Daoy (cell line): ENCODE data around the gene WDR18. TPM values are rescaled to one million over a fixed set of nuclear protein-coding genes. Genes with fewer than 3 reads are reported as not detected.

Experiments used
- DNase-seq: peaks from one replicate; pipeline ENCODE4 v3.0.0-alpha.2; 2015; ENCODE audit warnings: low read depth
- total RNA-seq: library from RNA; depleted of rRNA; stranded (reverse); fragments of >200 nt; shearing (Covaris generic); gene quantifications from 2 replicates; pipeline ENCODE4 v1.2.3, GENCODE V29; 2014; rRNA removed

Gene WDR18, protein sequence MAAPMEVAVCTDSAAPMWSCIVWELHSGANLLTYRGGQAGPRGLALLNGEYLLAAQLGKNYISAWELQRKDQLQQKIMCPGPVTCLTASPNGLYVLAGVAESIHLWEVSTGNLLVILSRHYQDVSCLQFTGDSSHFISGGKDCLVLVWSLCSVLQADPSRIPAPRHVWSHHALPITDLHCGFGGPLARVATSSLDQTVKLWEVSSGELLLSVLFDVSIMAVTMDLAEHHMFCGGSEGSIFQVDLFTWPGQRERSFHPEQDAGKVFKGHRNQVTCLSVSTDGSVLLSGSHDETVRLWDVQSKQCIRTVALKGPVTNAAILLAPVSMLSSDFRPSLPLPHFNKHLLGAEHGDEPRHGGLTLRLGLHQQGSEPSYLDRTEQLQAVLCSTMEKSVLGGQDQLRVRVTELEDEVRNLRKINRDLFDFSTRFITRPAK
- total RNA-seq, result 73.1 and 92.5 TPM in 2 replicates

- peak; percentile 95 for DNase-seq
Observed at GRCh38 chr19:984165-984967, at the start of gene WDR18. TSS of gene WDR18 (plus strand) at chr19:984345. CDS start at chr19:984354, 9 bp downstream.

DNA sequence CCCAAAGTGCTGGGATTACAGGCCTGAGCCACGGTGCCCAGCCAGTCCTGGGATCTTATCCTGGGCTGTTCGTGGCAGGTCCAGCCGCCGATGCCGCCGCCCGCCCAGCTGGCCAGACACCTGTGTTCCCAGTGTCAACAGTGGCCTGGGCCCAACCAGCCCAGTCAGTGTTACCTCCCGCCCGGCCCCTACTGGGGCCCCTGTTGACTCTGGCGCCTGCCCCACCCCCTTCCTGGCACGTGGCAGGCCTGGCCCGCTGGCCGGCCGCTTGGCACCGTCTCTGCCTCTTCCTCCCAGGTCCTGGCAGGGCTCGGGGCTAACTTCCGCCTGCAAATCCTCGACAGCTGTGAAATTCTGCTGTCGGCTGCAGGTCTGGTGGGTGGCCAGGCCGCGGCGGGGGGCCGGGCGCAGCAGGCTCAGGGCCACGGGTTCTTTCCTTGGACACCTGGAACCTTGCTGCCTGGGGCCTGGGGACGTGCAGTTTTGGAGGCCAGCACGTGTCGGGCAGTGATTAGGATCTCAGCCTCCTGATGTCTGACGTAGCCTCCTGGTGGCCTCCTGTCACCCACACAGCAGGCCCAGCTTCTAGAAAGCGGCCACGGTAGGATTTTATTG is 49.2 kb upstream of the WDR18 start:
- peak; percentile 54 for DNase-seq

GRCh38 chr19:936175-936546 is 48.0 kb upstream of the WDR18 start:
- DNase-seq, result no peak

GRCh38 chr19:937259-937694 is 46.9 kb upstream of the WDR18 start:
- DNase-seq, result no peak

- DNase-seq, result no peak
Observed at GRCh38 chr19:938233-938923, 45.8 kb upstream of the WDR18 start.

- DNase-seq, result no peak
Observed at GRCh38 chr19:939439-939838, 44.7 kb upstream of the WDR18 start.

DNA sequence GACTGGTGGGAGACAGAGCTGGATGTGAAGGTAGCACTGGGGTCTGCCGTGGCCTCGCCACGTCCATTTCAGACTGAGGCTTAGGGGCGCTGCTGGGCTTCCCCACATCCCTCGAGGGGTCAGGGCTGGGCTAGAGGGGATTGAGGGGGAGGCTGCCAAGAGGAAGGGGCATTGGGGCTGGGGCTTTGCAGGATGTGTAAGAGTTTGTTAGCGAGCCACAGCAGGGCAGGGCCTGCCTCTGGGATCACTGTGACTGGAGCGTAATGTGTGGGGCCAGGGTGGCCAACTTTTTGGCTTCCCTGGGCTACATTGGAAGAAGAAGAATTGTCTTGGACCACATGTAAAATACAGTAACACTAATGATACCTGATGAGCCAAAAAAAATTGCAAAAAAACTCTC is 44.2 kb upstream of the WDR18 start:
- DNase-seq, result no peak

DNA sequence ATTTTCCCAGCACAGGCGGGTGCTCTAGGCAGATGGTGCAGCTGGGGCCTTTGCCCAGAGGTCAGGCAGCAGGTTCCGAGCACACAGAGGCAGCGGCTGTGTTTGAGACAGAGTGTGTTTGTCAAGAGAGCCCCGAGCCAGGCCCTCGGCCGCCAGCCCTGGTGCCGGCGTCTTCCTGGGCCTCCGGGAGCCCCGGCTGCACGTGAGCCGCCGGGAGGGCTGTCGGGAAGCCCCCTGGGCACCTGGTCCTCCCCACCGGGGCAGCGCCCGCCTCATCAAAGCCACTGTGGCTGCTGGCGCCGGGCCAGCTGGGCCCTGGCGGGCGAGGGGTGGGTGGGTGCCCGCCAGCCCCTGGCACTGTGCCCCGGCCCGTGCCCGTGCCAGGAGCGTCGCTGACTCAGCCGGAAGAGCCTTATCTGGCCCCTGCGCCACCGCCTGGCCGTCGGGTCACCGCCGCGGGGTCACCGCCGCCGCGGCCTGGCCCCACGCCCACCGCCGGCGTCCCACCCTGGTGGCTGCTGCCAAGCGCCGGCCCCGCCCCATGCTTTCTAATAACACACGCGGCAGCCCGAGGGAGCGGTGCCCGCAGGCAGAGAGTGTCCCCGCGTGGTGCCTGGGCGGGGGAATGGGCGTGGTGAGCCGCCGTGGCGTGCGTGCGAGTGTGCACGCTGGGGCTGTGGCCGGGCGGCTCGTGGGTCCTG is 43.4 kb upstream of the WDR18 start:
- peak; percentile 84 for DNase-seq

GRCh38 chr19:941292-942132 is 42.6 kb upstream of the WDR18 start:
- no peak for DNase-seq

DNA sequence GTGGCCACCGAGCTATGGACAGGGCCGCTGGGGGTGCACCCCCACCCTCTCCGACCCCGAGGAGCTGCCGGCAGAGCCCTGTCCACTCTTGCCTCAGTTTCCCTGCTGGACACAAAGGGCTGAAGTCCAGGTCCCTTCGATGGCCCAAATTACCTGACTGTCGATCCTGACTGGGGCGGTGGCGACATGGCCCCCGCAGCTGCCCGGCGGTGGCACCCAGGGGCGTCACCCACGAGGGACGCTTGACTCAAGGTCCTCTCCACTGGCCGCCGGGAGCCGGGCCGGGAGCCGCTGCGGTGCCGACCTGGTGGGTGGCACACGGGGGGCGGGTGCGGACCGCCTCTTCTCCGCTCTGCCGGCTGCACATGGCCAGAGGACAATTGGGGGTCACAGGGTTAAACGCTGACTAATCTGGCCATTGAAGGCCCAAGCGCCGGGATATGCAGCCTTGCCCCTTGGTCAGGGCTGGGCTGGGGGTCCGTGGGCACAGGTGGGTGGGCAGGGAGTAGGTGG is 42.0 kb upstream of the WDR18 start:
- no peak for DNase-seq

DNA sequence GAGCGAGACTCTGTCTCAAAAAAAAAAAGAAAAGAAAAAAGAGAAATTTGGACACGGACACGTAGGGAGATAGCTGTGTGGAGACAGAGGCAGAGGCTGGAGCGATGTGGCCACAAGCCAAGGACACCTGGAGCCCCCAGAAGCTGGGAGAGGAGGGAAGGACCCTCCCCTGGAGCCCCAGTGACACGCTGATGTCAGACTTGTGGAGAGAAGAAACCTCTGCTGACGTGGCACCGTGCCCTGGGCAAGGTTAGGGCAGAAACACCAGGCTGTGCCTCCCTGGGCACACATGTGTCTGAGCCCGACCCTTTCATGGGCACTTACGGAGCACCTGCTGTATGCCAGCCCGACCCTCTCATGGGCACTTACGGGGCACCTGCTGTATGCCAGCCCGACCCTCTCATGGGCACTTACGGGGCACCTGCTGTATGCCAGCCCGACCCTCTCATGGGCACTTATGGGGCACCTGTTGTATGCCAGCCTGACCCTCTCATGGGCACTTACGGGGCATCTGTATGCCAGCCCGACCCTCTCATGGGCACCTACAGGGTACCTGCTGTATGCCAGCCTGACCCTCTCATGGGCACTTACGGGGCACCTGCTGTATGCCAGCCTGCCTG is 40.5 kb upstream of the WDR18 start:
- no peak for DNase-seq

- DNase-seq, result no peak
Observed at GRCh38 chr19:944171-944567, 40.0 kb upstream of the WDR18 start.

DNA sequence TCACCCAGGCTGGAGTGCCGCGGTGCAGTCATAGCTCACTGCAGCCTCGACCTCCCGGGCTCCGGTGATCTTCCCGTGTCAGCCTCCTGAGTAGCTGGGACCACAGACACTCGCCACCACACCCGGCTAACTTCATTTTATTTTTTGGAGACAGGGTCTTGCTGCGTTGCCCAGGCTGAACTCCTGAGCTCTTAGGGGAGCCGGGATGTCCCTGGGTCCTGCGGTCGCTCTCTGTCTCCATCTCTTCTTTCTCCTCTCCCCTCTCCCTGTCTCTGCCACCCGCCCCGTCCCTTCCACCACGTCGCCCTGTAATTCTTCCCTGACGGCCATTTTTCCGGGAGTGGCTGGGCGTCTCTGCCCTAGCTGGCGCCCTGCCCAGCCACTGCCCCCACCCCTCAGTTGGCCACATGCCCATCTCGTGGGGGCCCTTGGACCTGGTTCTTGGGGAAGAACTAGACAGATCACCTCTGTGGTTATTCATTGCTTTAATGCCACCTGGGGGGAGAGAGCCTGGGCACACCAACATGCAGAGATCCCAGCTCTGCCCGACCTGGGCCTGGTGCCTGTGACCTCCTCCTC is 39.4 kb upstream of the WDR18 start:
- no peak for DNase-seq

- DNase-seq, result no peak
Observed at GRCh38 chr19:945401-946252, 38.5 kb upstream of the WDR18 start.

GRCh38 chr19:947090-947706 is 36.9 kb upstream of the WDR18 start:
- DNase-seq, result no peak

DNA sequence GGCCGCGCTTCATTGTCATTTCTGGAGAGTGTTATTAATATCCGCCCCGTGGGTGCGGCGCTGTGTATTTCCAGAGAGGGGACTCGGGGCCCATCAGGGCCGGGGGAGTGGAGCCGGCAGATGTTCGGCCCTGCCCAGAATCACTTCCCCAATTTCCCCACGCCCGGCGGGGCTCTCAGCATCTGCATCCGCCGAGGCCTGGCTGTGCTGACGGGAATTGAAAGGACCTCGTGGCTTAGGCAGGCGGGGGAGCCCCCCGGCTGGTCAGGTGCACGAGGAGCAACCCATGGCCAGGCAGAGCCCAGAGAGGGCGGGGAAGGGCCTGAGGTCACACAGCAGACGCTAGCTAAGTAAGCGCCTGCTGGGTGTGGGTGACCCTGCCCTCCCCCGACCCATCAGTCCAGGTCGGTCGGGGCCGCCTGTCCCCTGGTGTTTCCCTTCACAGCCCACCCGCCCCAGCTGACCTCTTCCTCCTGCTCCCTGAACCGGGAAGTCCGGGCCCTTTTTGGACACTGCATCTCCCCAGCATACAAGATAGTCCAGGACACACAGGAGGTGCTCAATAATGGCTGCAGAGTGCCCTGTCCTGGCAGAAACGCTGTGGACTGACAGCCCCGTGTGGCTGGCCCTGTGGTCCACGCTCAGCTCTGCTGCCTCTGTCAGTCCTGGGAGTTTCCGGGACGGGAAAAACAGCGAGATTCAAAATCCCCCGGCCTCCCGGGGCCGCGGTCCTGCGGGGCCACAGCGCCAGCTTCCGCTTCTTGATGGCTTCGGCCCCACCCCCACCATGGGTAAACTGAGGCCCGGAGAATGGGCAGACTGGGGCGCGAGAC is 36.2 kb upstream of the WDR18 start:
- no peak for DNase-seq
